ENCODE data around the gene CCDC195.
"Not testable (repeated sequence)": the region's sequence is repeated elsewhere in the genome, so short reads cannot be mapped to it uniquely, and the experiment has no call there.

Gene CCDC195

GRCh38 chr2:224691563-224691962 lies 24.6 kb downstream of the CCDC195 start:
- in situ Hi-C loops (cut with MboI; ENCODE audit: low sequenced_read_pairs) = no loop called here

GRCh38 chr2:224690868-224691267 lies 25.3 kb downstream of the CCDC195 start:
- in situ Hi-C loops (cut with MboI; ENCODE audit: low sequenced_read_pairs) = no loop called here

- in situ Hi-C loops (cut with MboI; ENCODE audit: low sequenced_read_pairs) = no loop called here
Observed at GRCh38 chr2:224689539-224689938, 26.6 kb downstream of the CCDC195 start.

GRCh38 chr2:224688997-224689396 lies 27.2 kb downstream of the CCDC195 start:
- in situ Hi-C loops (cut with MboI; ENCODE audit: low sequenced_read_pairs) = no loop called here

GRCh38 chr2:224687156-224687555 lies 29.0 kb downstream of the CCDC195 start:
- in situ Hi-C loops (cut with MboI; ENCODE audit: low sequenced_read_pairs) = no loop called here

- in situ Hi-C loops (cut with MboI; ENCODE audit: low sequenced_read_pairs) = no loop called here
Observed at GRCh38 chr2:224685121-224685520, 31.0 kb downstream of the CCDC195 start.

GRCh38 chr2:224682134-224682533 lies 34.0 kb downstream of the CCDC195 start:
- in situ Hi-C loops (cut with MboI; ENCODE audit: low sequenced_read_pairs) = no loop called here

GRCh38 chr2:224671731-224672130 lies 44.4 kb downstream of the CCDC195 start:
- in situ Hi-C loops (cut with MboI; ENCODE audit: low sequenced_read_pairs) = no loop called here

GRCh38 chr2:224670203-224670602 lies 46.0 kb downstream of the CCDC195 start:
- in situ Hi-C loops (cut with MboI; ENCODE audit: low sequenced_read_pairs) = no loop called here

- in situ Hi-C loops (cut with MboI; ENCODE audit: low sequenced_read_pairs) = no loop called here
Observed at GRCh38 chr2:224669449-224669848, 46.7 kb downstream of the CCDC195 start.

GRCh38 chr2:224668123-224668909 lies 47.8 kb downstream of the CCDC195 start:
- in situ Hi-C loops (cut with MboI; ENCODE audit: low sequenced_read_pairs) = no loop called here

- in situ Hi-C loops (cut with MboI; ENCODE audit: low sequenced_read_pairs) = no loop called here
Observed at GRCh38 chr2:224666951-224667553, 49.1 kb downstream of the CCDC195 start.

GRCh38 chr2:224663322-224663721 lies 52.8 kb downstream of the CCDC195 start:
- in situ Hi-C loops (cut with MboI; ENCODE audit: low sequenced_read_pairs) = not testable (repeated sequence)

GRCh38 chr2:224661708-224662107 lies 54.5 kb downstream of the CCDC195 start:
- in situ Hi-C loops (cut with MboI; ENCODE audit: low sequenced_read_pairs) = not testable (repeated sequence)

GRCh38 chr2:224659714-224660113 lies 56.5 kb downstream of the CCDC195 start:
- in situ Hi-C loops (cut with MboI; ENCODE audit: low sequenced_read_pairs) = no loop called here

GRCh38 chr2:224658780-224659405 lies 57.3 kb downstream of the CCDC195 start:
- in situ Hi-C loops (cut with MboI; ENCODE audit: low sequenced_read_pairs) = no loop called here

GRCh38 chr2:224657349-224657748 lies 58.8 kb downstream of the CCDC195 start:
- in situ Hi-C loops (cut with MboI; ENCODE audit: low sequenced_read_pairs) = no loop called here

GRCh38 chr2:224655006-224655537 lies 61.1 kb downstream of the CCDC195 start:
- in situ Hi-C loops (cut with MboI; ENCODE audit: low sequenced_read_pairs) = no loop called here
